ENCODE results near the gene HACD2.

The HACD2 gene

GRCh38 chr3:123479891-123480290, 105.0 kb downstream of the HACD2 start:
- no peak for DNase-seq

GRCh38 chr3:123478314-123478713, 106.5 kb downstream of the HACD2 start:
- DNase-seq, result no peak

GRCh38 chr3:123476967-123477750, 107.7 kb downstream of the HACD2 start:
- no peak for DNase-seq

- DNase-seq, result no peak
Measured at GRCh38 chr3:123475786-123476185, 109.1 kb downstream of the HACD2 start.

GRCh38 chr3:123471106-123471505, 113.7 kb downstream of the HACD2 start:
- DNase-seq, result no peak

GRCh38 chr3:123469323-123469995, 115.4 kb downstream of the HACD2 start:
- DNase-seq, result no peak

GRCh38 chr3:123467046-123467445, 117.8 kb downstream of the HACD2 start:
- DNase-seq, result no peak

- no peak for DNase-seq
Measured at GRCh38 chr3:123464211-123464610, 120.6 kb downstream of the HACD2 start.

GRCh38 chr3:123459862-123460261, 125.0 kb downstream of the HACD2 start:
- no peak for DNase-seq

GRCh38 chr3:123458255-123458654, 126.6 kb downstream of the HACD2 start:
- no peak for DNase-seq

- DNase-seq, result no peak
Measured at GRCh38 chr3:123457841-123458240, 127.0 kb downstream of the HACD2 start.

GRCh38 chr3:123453675-123454074, 131.2 kb downstream of the HACD2 start:
- no peak for DNase-seq

- no peak for DNase-seq
Measured at GRCh38 chr3:123451186-123451585, 133.7 kb downstream of the HACD2 start.

- peak; percentile 59 for DNase-seq
Measured at GRCh38 chr3:123449997-123450604, 134.8 kb downstream of the HACD2 start.

GRCh38 chr3:123449102-123449996, 135.5 kb downstream of the HACD2 start:
- DNase-seq, result no peak

GRCh38 chr3:123448536-123449101, 136.2 kb downstream of the HACD2 start, which contains the start of gene ADCY5:
Gene ADCY5 (minus strand): TSS chr3:123449090. CDS start chr3:123448545, 545 bp downstream.
- no peak for DNase-seq

- DNase-seq, result no peak
Measured at GRCh38 chr3:123447749-123448517, 136.9 kb downstream of the HACD2 start.

- DNase-seq, result no peak
Measured at GRCh38 chr3:123447416-123447748, 137.5 kb downstream of the HACD2 start.

GRCh38 chr3:123446610-123447109, 138.2 kb downstream of the HACD2 start:
- DNase-seq, result no peak

- no peak for DNase-seq
Measured at GRCh38 chr3:123446210-123446609, 138.6 kb downstream of the HACD2 start.

GRCh38 chr3:123445702-123446101, 139.2 kb downstream of the HACD2 start:
- DNase-seq, result no peak

- DNase-seq, result no peak
Measured at GRCh38 chr3:123444744-123445143, 140.1 kb downstream of the HACD2 start.

Measured in right forelimb (tissue), 1 donor.